C1 segment of cervical spinal cord (tissue), 14 donors: ENCODE results near the gene KCNE2.
"Not testable (repeated sequence)": the region's sequence is repeated elsewhere in the genome, so short reads cannot be mapped to it uniquely, and the experiment has no call there.

ENCODE experiments used
- DNase-seq, 14 donors: peaks; one replicate each; lab custom pipeline; 2025; lab: John Stamatoyannopoulos, UW

KCNE2 gene

DNA sequence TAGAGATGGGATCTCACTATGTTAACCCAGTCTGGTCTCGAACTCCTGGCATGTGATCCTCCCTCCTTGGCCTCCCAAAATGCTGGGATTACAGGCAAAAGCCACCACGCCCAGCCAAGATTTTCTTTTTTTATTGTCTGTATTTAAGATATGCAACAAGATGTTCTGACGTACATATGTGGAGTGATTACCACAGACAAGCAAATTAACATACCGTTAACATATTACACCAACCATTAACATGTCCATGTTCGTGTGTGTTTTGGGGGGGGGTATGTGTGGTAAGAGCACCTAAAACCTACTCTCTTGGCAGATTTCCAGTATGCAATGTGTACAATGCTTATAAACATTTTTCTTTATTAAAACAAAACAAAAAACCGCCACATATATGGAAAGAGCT lies 10.6 kb upstream of the KCNE2 start:
- no peak for DNase-seq

DNA sequence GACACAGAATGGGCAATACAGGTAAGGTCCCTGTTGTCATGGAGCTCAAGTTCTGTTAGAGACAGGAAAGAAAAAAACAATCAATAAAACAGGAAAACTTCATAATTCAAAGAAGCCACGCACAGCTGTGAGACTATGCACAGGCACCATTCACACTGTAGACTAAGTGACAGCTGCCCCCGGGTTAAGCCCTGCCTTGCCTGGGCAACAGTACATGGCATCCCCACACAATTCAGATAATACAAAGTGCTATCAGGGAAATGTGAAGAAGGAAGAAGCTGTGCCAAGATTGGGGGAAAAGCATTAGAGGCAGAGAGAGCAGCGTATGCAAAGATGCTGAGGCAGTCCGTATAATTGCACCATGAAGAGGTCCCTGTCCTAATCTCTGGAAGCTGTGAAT lies 9.0 kb upstream of the KCNE2 start:
- DNase-seq: no peak

DNA sequence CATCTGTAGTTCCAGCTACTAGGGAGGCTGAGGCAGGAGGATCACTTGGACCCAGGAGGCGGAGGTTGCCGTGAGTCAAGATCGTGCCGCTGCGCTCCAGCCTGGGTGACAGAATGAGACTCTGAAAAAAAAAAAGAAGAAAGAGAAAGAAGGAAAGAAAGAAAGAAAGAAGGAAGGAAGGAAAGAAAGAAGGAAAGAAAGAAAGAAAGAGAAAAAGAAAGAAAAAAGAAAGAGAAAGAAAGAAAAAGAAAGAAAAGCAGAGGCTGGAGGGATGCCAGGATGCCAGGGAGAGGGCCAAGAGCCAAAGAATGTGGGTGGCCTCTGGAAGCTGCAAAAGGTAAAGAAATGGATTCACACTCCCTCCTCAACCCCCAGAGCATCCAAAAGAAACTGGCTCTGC lies 8.2 kb upstream of the KCNE2 start:
- no peak for DNase-seq

DNA sequence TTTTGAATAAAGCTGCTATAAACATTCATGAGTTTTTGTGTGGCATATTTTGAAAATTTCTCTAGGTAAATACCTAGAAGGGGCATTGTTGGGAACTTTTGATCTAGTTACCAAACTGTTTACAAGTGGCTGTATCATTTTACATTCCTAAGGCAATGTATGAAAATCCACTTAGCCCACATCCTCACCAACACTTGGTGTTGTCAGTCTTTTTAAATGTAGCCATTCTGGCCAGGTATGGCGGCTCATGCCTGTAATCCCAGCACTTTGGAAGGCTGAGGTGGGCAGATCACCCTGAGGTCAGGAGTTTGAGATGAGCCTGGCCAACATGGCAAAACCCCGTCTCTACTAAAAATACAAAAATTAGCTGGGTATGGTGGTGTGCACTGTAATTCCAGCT lies 5.9 kb upstream of the KCNE2 start:
- no peak for DNase-seq

DNA sequence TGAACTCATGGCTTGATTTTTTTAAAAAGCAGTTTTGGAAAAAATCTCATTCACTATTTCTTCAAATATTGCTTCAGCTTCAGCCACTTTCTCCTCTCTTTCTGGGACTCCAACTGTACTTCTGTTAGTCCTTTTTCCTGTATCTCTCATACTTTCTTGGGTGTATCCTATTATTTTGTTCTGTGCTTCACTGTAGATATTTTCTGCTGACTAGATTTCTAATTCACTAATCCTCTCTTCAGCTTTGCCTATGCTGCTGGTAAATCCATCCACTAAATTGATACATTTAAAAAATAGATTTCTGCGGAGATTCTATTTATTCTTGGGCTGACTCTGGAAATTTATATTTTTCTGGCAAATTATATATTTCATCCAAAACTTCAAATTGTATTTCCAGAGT lies 4.9 kb upstream of the KCNE2 start:
- no peak for DNase-seq

DNA sequence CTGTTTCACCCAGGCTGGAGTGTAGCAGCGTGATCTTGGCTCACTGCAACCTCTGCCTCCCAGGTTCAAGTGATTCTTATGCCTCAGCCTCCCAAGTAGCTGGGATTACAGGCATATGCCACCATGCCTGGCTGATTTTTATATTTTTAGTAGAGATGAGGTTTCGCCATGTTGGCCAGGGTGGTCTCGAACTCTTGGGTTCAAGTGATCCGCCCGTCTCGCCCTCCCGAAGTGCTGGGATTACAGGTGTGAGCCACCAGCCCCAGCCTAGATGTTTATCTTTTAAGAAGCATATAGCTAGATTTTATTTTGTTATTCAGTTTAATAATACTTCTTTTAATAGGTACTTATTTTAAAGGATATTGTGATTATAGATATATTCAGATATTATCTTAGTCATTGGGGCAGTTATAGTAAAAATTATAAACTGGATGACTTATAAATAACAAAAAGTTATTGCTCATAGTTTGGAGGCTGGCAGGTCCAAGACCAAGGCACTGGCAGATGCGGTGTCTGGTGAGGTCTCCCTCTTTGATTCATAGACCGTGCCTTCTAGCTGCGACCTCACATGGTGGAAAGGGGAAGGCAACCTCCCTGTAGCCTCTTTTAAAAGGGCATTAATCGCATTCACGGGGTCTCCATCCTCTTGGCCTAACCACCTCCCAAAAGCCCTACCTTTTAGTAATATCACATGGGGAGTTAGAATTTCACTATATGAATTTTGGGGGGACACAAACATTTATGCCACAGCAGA lies 3.1 kb upstream of the KCNE2 start:
- DNase-seq: no peak

DNA sequence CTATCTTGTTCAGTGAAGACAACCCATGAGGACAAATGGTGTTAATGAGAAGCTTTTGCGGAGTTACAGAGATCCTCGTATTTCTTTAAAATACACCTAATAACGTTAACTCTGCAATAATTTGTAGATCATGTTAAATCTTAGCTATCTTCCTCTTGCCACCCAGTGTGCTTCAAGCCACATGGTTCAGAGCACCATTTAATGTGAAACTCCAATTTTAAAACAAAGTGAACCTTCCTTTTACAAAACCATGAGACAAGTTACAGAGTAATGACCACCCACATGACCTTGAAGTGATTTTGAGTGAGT lies 1.7 kb upstream of the KCNE2 start:
- no peak for DNase-seq

DNA sequence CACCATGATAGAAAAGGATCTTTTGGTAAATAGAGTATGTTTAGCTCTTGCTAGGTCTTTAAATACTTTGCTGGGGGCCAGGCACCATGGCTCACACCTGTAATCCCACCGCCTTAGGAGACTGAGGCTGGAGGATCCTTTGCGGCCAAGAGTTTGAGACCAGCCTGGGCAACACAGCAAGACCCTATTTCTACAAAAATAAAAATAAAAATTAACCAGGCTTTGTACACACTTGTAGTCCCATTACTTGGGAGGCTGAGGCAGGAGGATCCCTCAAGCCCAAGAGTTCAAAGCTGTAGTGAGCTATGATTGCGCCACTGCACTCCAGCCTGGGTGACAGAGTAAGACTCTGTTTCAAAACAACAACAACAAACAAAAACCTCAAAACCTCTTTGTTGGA lies 1.1 kb upstream of the KCNE2 start:
- no peak for DNase-seq

DNA sequence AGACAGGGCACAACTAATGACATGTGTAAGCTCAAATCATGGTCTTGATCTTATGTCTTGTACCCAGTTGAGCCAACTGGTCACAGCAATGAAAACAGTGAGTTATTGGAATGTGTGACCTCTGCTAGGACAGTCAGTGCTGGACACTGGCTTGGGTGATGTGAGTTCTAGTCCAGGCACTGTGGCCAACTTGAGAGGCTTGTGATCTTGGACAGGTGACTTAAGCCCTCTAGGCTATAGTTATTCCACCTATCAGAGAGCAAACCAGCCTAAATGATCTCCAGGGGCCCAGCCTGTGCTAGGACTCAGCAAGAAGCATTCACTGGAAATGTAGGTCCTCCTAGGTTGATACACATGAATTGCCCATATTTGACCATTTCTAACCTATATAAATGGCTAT lies 1.1 kb downstream of the KCNE2 start:
- DNase-seq: no peak

DNA sequence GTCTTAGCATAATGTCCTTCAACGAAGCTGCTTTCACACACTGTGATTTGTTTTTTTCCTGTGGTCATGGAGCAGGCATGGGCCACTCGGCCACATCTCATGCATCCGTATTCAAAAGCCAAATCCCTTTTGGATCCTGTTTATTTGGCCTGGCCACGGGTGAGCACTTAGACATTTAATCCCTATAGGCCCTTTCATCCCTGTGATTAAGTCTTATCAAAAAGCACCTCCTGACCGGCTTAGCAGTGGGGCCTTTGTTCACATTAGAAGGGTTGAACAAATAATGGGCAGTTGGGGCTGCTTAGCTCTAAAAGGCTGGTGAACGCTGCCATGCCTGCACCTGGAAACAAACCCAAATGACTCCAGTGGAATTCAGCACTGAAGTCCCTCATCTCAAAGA lies 2.0 kb downstream of the KCNE2 start:
- DNase-seq: no peak

DNA sequence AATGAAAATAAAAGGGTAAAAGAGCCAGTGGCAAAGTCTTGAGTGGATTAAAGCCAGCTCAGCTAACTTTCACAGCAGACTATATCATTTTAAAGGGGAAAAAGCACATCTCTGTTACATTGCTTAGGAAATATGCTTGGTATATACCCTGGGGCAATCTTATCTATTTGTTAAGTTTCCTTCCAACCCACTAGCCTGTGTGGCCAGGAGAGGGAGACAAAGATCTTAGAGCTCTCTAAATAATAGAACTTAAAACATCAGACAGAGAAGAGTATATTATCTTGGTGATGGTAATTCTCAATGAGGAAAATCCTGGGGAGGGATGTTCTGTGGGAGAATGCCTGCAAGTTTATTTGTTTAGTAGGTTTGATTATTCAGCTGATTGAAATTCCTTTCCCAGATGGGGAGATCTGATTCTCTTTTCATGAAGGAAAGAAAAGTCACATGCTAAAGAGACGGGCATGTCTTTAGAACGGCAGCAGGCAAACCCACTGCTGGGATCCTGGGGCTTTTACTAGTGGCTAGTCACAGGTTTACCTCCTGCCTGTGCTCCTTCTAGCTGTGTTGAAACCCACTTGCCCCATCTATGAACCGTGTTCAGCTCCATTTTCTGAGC lies 3.6 kb downstream of the KCNE2 start:
- no peak for DNase-seq

DNA sequence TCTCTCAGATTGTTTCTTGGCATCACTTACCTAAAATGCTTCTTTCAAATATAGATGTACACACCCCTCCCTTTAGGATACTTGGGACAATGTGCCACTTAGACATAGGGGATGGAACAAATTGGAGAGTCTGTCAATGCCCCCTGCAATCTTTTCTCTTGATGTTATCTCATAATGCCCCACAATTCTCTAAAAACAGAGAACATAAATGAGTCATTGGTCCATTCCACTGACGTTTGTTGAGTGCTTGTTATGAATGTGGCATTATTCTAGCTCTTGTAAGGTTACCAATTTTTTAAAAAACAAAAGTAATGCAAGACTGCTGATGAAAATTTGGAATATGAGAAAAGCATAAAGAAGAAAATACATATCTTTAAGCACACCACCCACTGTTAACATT lies 5.9 kb downstream of the KCNE2 start:
- DNase-seq: no peak

DNA sequence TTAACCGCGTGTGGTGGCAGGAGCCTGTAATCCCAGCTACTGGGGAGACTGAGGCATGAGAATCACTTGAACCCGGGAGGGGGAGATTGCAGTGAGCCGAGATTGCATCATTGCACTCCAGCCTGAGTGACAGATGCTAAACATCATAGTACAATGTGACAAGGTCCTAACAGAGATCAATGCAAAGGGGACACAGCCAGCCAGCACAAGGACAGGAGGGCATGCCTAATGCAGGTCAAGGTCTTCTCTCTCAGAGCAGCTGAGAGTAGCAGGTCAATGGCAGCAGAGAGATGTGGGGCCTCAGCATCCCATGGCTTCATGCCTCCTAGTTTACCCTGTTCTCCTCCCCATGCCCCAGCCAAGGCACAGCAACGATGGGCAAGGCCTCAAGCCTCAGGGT lies 8.5 kb downstream of the KCNE2 start:
- DNase-seq: no peak

DNA sequence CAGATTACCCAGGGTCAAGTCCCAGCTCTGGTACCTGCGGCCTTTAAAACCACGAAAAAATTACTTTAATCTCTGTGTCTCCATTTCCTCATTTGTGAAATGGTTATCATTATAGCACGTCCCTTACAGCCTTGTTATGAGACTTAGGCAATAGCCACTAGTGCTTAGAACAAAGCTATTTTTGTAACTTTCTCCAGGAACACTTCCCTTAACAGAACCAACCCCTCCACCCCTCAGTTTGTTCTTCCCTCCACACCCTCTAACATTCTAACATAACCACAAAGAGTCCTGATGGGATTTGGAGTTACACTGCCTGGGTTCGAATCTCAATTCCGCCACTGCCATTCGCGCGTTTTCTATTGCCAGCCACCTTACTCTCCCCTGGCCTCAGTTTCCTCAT lies 10.7 kb downstream of the KCNE2 start:
- DNase-seq: not testable (repeated sequence)

DNA sequence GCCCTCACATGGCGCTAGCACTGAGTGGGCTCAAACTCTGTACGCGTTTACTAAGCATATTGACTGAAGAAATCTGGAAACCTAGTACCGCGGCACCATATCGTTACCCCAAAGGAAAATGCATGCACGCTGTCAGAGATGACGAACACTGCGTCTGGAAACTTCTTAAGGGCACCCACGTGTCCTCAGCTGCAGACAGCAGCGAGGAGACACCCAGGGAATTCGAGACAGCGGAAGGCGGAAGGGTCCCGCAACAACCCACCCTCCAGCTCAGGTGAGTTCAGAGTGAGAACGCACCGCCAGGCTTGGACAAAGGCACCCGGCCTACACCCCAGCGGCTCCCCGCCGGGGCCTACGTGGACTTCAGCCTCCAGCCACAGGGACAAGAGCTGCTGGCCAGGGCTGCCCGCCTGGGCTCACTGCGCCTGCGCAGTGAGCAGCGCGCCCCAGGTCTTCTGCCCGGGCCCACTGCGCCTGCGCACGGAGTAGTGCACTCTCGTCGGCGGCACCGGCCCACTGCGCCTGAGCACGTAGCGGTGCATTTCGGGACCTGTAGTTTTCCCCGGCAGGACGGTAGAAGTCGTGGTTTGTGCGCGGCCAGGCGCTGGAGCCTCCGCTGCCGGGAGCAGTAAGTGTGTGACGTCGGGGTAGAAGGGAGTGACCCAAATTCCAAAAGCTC lies 11.3 kb downstream of the KCNE2 start, which contains the start of gene SMIM11:
TSS of gene SMIM11 (plus strand) at position 568 of the 679 bp plus-strand sequence. CDS start 3,998 bp downstream, outside the sequence.
- DNase-seq: not testable (repeated sequence)

DNA sequence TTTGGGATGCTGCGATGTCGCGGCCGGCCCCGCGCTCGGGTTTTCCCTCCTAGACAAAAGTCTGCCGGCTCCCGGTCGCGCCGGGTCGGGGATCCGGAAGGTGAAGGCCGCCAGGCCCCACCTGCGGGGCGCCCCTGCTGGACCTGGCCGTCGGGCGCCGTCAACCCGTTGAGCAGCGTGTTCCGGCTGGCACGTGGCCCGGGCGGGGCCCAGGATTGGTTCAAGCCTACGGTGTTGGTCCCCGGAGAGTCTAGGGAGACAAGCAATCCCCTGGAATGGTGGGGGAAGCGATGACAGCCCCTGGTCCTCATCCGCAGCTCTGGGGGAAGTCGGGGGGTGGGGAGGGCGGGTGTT lies 11.8 kb downstream of the KCNE2 start:
- not testable (repeated sequence) for DNase-seq

DNA sequence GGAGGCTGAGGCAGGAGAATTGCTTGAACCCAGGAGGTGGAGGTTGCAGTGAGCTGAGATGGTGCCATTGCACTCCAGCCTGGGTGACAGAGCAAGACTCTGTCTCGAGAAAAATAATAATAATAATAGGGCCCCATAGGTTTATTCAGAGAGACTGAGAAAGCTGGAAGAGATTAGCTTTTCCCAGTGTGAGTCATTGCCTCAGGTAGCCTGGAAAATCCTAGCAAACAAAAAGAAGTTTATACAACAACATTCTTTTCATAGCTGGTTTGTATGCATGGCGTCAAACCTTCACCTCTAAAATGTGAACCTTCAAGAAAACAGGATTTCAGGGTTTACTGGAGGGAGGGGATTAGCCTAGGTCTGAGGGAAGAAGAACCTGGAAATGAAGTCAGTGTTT lies 19.3 kb downstream of the KCNE2 start:
- DNase-seq: not testable (repeated sequence)

DNA sequence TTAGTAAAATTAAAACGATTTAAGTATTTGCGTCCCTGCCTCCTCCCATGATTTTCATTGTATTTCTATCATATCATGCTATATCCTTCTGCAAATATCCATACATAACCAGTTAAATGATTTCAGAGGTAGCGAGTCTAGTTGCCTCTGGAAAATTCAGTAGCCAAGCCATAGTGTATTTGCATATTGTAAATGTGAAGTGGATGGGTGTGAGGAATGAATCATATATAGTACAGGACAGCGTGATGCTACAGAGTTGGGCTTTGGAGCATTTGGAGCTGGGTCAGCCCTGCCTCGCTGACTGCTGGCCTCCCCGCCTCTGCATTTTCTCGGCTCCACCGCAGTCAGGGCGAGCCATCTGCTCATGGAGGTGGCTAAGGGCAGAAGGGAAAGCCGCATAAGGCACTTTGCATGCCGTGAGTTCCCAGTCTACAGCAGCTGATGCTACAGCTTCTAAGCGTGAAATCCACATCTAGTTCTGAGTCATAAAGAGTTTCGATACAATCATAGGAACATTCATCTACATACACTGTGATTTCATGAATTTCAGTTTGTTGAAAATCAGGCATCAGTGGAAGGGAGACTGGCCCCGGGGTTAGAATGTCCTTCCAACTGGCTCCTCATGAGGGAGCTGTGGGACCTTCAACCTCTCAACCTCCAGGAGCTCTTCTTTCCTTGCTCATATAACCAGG lies 20.1 kb downstream of the KCNE2 start:
- DNase-seq: not testable (repeated sequence)

DNA sequence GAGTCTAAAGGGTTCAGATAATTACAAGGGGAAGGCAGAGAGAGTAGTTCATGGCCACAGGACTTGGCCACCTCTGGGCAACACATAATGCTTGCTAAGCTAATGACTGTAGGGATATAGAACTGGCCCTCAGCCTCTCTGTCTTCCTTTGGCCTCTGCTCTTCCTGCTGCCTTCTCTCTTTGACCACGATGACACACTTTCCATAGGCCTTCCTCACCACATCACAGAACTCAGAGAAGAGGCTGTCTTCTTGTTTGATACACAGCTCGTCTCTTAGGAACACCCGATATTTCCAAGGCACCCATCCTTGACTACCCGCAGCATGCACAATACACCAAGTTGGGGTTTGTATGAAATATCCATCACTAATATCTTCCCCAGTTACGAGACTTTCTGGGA lies 36.7 kb downstream of the KCNE2 start:
- DNase-seq: not testable (repeated sequence)

DNA sequence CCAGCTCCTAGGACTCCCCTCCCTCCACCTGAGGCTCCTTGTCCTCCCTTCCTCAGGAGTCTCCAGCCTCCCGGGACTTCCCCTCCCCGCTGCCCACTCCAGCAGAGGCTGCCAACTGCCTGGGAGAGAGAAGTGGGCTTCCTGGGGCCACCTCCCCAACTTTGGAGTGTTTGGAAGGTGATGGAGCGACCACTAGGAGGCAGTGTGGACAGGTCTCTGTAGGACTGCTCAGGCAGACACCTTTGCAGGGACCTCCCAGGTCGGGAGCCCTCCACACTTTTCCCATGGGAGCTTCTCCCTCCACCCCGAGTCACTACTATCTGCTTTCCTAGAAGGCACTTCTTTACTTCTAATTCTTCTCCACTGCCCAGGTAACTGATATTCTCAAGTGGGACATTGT lies 40.9 kb downstream of the KCNE2 start:
- not testable (repeated sequence) for DNase-seq

DNA sequence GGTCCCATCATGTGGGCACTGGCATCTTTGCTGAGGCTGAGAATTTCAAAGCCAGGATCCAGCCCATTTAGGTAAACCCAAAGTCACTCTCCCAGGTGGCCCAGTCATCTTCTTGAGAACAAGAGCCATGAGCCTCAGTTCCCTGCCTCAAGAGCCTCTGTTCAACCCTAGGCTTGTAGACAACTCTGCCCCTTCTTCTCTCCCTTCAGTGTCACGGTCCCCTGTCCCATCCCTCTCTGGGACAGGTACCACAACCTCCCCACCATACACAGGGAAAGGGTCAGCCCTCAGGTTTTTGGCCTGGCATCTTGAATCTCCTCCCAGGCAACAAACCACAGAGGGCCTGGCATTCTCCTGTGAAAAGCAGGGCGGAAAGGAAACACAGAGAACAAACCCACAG lies 41.9 kb downstream of the KCNE2 start:
- not testable (repeated sequence) for DNase-seq

DNA sequence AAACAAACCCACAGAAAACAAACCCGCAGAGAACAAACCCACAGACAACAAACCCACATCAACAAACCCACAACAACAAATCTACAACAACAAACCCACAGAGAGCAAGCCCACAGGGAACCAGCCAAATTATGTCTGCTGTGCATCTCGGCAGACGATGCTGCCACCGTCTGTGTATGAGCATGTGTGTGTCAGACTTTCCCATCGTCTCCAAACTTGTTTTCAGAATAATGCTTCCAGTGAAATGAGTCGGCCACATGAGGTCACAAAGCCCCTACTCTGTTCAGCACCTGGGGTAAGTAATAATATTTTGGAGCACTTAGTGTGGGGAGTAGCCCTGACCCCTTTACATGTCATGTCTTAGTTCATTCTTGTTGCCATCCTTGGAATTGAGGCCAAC lies 42.3 kb downstream of the KCNE2 start:
- not testable (repeated sequence) for DNase-seq

DNA sequence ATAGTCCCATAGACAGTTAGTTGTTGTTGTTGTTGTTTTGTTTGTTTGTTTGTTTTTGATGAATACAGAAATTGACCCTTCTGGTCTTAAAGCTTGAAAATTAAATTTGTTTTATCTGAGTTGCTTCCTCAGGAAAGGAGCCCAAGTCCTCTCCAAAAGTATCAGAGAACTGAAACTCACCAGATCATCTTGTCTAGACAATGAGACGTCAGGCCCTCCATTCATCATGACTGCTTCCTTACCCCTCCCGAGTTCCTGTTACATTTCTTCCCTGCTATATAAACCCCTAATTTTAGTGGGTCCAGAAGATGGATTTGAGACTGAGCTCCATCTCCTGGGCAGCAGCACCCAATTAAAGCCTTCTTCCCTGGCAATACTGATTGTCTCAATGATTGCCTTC lies 42.9 kb downstream of the KCNE2 start:
- DNase-seq: not testable (repeated sequence)
